K562 (cell line): ENCODE measurements around the gene SRPK3. TPM values are rescaled to one million over a fixed set of nuclear protein-coding genes. Genes with fewer than 3 reads are reported as not detected.

ENCODE experiments used
- CC2D1A ChIP-seq: fragments of 450-650 bp; IDR thresholded peaks from 2 replicates; pipeline ENCODE4 v1.6.1; 2017; ENCODE audit warnings: mild to moderate bottlenecking
- CHD4 ChIP-seq: fragments of 200-600 bp; sonication (generic); IDR thresholded peaks from 3 replicates; pipeline ENCODE4 v1.6.1; 2012; ENCODE audit warnings: low read depth, mild to moderate bottlenecking, mixed read lengths, low read length, inconsistent platforms; ENCODE audit not compliant: insufficient read depth, insufficient replicate concordance, poor library complexity, severe bottlenecking
- FOXP1 ChIP-seq: sonication (generic); formaldehyde crosslinking; IDR thresholded peaks from 2 replicates; pipeline ENCODE4 v1.8.0; 2022; ENCODE audit warnings: mild to moderate bottlenecking, missing genetic modification reagents
- HNRNPK ChIP-seq: fragments of 200-400 bp; formaldehyde crosslinking; IDR thresholded peaks from one replicate; pipeline ENCODE4 v1.6.1; 2018; ENCODE audit warnings: mild to moderate bottlenecking, low read depth, low read length; ENCODE audit not compliant: poor library complexity, severe bottlenecking
- MAFF ChIP-seq: IDR thresholded peaks from 2 replicates; pipeline ENCODE4 v1.6.1; 2012; ENCODE audit warnings: low read length, improper control_type of control experiment
- RBM22 ChIP-seq: fragments of 200-400 bp; formaldehyde crosslinking; IDR thresholded peaks from 2 replicates; pipeline ENCODE4 v1.6.1; 2018; ENCODE audit warnings: low read length, low read depth; ENCODE audit not compliant: poor library complexity, severe bottlenecking
- RFX7 ChIP-seq: fragments of 250-450 bp; sonication (Bioruptor Pico); IDR thresholded peaks from 2 replicates; pipeline ENCODE4 v1.5.1; 2021; ENCODE audit warnings: mild to moderate bottlenecking
- XRCC5 ChIP-seq: fragments of 200-400 bp; formaldehyde crosslinking; IDR thresholded peaks from 2 replicates; pipeline ENCODE4 v1.6.1; 2017; ENCODE audit warnings: low read depth, mild to moderate bottlenecking, low read length
- ZFP30 ChIP-seq: fragments of 250-450 bp; sonication (Bioruptor Pico); IDR thresholded peaks from 2 replicates; pipeline ENCODE4 v1.8.0; 2022; ENCODE audit warnings: moderate library complexity, mild to moderate bottlenecking, inconsistent platforms, borderline replicate concordance
- ZKSCAN3 ChIP-seq: fragments of 250-450 bp; sonication (Bioruptor Pico); IDR thresholded peaks from 2 replicates; pipeline ENCODE4 v1.4.0; 2020
- ZNF3 ChIP-seq: fragments of 250-450 bp; sonication (Bioruptor Pico); IDR thresholded peaks from 2 replicates; pipeline ENCODE4 v1.5.0; 2021; ENCODE audit warnings: mild to moderate bottlenecking, moderate library complexity
- ZNF408 ChIP-seq: fragments of 250-450 bp; sonication (Bioruptor Pico); IDR thresholded peaks from 2 replicates; pipeline ENCODE4 v1.4.0; 2020; ENCODE audit warnings: low read depth, mild to moderate bottlenecking, moderate library complexity
- ZNF57 ChIP-seq: fragments of 450-650 bp; formaldehyde crosslinking; IDR thresholded peaks from 2 replicates; pipeline ENCODE4 v1.4.0; 2020; ENCODE audit warnings: mild to moderate bottlenecking, moderate library complexity
- polyA plus RNA-seq, 8 experiments: library from polyadenylated mRNA; depleted of rRNA in 4 of 8; stranded (reverse) in 5 of 8; unstranded in 3 of 8; fragments of >200 nt; fragmentation: Nextera tagmentation in 2 of 8; fragmentation: Illumina TruSeq in 1 of 8; extraction: Ambion mirVana in 2 of 8; extraction: Trizol in 1 of 8; gene quantifications; 2 replicates each; pipeline versions ENCODE4 v1.2.1 to v1.2.3, GENCODE V29; 2011 to 2014; ENCODE audit warnings: inconsistent platforms in 1 of 8, missing spikeins in 1 of 8
- total RNA-seq, 7 experiments: library from RNA; depleted of rRNA in 6 of 7; stranded (reverse); fragments of >200 nt in 6 of 7; fragmentation: Illumina TruSeq in 2 of 7; extraction: Trizol in 2 of 7; gene quantifications; 2 replicates each; pipeline versions ENCODE4 v1.2.1 to v1.2.3, GENCODE V29; 2011 to 2021; ENCODE audit warnings: low replicate concordance in 1 of 7
- TF ChIP-seq, protein P1 (sequence below): fragments of 450-650 bp; conservative IDR thresholded peaks from 2 replicates; pipeline ENCODE4 v1.6.1; 2016; ENCODE audit warnings: missing genetic modification characterization, low read depth, mild to moderate bottlenecking, control low read depth, missing compliant biosample characterization
- TF ChIP-seq, protein P2 (sequence below): fragments of 450-650 bp; conservative IDR thresholded peaks from 2 replicates; pipeline ENCODE4 v1.6.1; 2016; ENCODE audit warnings: missing genetic modification characterization, low read depth, mild to moderate bottlenecking, missing compliant biosample characterization, moderate library complexity
- TF ChIP-seq, protein P3 (sequence below): sonication (generic); formaldehyde crosslinking; IDR thresholded peaks from 2 replicates; pipeline ENCODE4 v1.8.1; 2022; ENCODE audit warnings: missing genetic modification reagents
- TF ChIP-seq, protein P4 (sequence below): fragments of 250-450 bp; sonication (Bioruptor Pico); IDR thresholded peaks from 2 replicates; pipeline ENCODE4 v1.8.0; 2021; ENCODE audit warnings: moderate library complexity, mild to moderate bottlenecking, inconsistent platforms
- TF ChIP-seq, protein P5 (sequence below): fragments of 450-650 bp; IDR thresholded peaks from 2 replicates; pipeline ENCODE4 v1.6.1; 2017; ENCODE audit warnings: mild to moderate bottlenecking, moderate library complexity

The SRPK3 gene
- total and polyA plus RNA-seq, 9 of the 15 experiments (the other 6 are each of a cell fraction or from before 2014, with no cell fraction given) = 0.01 to 0.09 (median 0.04) TPM; not detected in 2

DNA sequence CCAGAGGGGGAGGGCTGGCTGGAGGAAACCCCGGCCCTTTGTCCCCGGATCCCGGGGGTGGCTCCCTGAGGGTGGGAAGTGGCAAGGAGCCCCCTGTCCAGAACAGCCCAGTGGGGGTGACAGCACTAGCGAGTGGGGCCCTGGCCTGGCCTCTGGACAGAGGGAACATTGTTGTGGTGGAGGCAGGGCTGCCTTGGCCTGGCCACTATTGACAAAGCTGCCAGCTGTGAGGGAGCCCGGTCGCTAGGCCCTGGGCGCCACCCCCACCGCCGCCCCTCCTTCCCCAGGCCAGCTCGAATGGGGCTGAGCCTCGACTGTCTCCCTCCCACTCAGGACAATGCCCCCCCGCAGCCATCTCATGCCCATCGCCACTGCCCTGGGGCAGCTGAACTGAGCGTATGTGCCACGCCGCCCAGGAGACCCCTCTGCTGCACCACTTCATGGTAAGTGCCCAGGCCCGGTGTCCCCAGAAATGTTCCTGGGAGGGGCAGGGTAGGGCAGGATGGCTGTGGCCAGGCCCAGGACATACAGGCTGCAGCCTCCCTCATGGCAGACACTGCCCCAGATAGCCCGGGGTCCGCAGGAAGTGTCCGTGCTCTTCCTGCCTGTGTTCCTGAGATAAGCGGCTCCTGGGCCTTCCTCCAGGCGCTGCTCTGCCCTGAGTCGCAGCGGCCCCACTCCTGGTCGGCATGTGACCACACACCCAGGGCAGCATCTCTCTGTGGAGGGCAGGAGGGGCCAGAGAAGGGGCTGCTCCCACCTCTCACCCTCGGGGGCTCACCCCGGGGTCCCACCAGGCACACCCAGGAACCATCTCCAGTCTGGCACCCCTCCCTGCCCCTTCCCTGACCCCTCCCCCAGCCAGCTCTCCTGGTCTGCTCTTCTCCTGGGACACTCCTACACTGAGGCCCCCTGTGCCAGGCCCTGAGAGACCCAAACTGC, 15.4 kb upstream of the SRPK3 start (continued):
- TF ChIP-seq CHD4 (no peak), XRCC5 (no peak), ZKSCAN3 (CRISPR knock-in tag) (no peak), FOXP1 (CRISPR knock-in tag) (no peak), ZNF3 (no peak), MAFF (no peak), ZNF408 (CRISPR knock-in tag) (no peak), ZNF57 (CRISPR knock-in tag) (no peak), RFX7 (CRISPR knock-in tag) (no peak), HNRNPK (no peak), ZFP30 (CRISPR knock-in tag) (no peak), CC2D1A (peak; percentile 24; the same call in 1 of the 2 replicates), RBM22 (no peak)
- TF ChIP-seq, protein P1, sequence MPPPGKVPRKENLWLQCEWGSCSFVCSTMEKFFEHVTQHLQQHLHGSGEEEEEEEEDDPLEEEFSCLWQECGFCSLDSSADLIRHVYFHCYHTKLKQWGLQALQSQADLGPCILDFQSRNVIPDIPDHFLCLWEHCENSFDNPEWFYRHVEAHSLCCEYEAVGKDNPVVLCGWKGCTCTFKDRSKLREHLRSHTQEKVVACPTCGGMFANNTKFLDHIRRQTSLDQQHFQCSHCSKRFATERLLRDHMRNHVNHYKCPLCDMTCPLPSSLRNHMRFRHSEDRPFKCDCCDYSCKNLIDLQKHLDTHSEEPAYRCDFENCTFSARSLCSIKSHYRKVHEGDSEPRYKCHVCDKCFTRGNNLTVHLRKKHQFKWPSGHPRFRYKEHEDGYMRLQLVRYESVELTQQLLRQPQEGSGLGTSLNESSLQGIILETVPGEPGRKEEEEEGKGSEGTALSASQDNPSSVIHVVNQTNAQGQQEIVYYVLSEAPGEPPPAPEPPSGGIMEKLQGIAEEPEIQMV (tag) = no peak
- TF ChIP-seq, protein P2, sequence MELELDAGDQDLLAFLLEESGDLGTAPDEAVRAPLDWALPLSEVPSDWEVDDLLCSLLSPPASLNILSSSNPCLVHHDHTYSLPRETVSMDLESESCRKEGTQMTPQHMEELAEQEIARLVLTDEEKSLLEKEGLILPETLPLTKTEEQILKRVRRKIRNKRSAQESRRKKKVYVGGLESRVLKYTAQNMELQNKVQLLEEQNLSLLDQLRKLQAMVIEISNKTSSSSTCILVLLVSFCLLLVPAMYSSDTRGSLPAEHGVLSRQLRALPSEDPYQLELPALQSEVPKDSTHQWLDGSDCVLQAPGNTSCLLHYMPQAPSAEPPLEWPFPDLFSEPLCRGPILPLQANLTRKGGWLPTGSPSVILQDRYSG = peak; percentile 77; the same call in 1 of the 2 replicates
- TF ChIP-seq, protein P3, sequence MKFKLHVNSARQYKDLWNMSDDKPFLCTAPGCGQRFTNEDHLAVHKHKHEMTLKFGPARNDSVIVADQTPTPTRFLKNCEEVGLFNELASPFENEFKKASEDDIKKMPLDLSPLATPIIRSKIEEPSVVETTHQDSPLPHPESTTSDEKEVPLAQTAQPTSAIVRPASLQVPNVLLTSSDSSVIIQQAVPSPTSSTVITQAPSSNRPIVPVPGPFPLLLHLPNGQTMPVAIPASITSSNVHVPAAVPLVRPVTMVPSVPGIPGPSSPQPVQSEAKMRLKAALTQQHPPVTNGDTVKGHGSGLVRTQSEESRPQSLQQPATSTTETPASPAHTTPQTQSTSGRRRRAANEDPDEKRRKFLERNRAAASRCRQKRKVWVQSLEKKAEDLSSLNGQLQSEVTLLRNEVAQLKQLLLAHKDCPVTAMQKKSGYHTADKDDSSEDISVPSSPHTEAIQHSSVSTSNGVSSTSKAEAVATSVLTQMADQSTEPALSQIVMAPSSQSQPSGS (CRISPR knock-in tag) = no peak
- TF ChIP-seq, protein P4, sequence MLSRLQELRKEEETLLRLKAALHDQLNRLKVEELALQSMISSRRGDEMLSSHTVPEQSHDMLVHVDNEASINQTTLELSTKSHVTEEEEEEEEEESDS (CRISPR knock-in tag) = no peak
- TF ChIP-seq, protein P5, sequence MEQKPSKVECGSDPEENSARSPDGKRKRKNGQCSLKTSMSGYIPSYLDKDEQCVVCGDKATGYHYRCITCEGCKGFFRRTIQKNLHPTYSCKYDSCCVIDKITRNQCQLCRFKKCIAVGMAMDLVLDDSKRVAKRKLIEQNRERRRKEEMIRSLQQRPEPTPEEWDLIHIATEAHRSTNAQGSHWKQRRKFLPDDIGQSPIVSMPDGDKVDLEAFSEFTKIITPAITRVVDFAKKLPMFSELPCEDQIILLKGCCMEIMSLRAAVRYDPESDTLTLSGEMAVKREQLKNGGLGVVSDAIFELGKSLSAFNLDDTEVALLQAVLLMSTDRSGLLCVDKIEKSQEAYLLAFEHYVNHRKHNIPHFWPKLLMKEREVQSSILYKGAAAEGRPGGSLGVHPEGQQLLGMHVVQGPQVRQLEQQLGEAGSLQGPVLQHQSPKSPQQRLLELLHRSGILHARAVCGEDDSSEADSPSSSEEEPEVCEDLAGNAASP = no peak
